ENCODE results near the gene PKP4.

GRCh38 chr2:158554996-158555395 lies 98.2 kb downstream of the PKP4 start:
- TF ChIP-seq POLR2A (IDR thresholded peaks at IDR 0.05) (no peak), EP300 (IDR thresholded peaks at IDR 0.05) (no peak), POLR2AphosphoS5 (IDR thresholded peaks at IDR 0.05) (no peak)
- TF ChIP-seq, protein P1, sequence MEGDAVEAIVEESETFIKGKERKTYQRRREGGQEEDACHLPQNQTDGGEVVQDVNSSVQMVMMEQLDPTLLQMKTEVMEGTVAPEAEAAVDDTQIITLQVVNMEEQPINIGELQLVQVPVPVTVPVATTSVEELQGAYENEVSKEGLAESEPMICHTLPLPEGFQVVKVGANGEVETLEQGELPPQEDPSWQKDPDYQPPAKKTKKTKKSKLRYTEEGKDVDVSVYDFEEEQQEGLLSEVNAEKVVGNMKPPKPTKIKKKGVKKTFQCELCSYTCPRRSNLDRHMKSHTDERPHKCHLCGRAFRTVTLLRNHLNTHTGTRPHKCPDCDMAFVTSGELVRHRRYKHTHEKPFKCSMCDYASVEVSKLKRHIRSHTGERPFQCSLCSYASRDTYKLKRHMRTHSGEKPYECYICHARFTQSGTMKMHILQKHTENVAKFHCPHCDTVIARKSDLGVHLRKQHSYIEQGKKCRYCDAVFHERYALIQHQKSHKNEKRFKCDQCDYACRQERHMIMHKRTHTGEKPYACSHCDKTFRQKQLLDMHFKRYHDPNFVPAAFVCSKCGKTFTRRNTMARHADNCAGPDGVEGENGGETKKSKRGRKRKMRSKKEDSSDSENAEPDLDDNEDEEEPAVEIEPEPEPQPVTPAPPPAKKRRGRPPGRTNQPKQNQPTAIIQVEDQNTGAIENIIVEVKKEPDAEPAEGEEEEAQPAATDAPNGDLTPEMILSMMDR (IDR thresholded peaks at IDR 0.05): no peak
